Astrocyte (in vitro differentiated cells and primary cell): ENCODE results near the gene FZD7.

Experiments
- EZH2 ChIP-seq: IDR thresholded peaks from 2 replicates; pipeline ENCODE4 v1.6.1; 2012; ENCODE audit warnings: mild to moderate bottlenecking, low read length, inconsistent platforms; ENCODE audit not compliant: insufficient read depth
- TF ChIP-seq, protein P1 (sequence below): IDR thresholded peaks from 2 replicates; pipeline ENCODE4 v1.5.1; 2011; ENCODE audit warnings: low read depth, mild to moderate bottlenecking, inconsistent platforms, low read length, moderate library complexity; ENCODE audit not compliant: insufficient read depth

GRCh38 chr2:202033317-202034248 lies at the start of gene FZD7:
- TF ChIP-seq, protein P1, sequence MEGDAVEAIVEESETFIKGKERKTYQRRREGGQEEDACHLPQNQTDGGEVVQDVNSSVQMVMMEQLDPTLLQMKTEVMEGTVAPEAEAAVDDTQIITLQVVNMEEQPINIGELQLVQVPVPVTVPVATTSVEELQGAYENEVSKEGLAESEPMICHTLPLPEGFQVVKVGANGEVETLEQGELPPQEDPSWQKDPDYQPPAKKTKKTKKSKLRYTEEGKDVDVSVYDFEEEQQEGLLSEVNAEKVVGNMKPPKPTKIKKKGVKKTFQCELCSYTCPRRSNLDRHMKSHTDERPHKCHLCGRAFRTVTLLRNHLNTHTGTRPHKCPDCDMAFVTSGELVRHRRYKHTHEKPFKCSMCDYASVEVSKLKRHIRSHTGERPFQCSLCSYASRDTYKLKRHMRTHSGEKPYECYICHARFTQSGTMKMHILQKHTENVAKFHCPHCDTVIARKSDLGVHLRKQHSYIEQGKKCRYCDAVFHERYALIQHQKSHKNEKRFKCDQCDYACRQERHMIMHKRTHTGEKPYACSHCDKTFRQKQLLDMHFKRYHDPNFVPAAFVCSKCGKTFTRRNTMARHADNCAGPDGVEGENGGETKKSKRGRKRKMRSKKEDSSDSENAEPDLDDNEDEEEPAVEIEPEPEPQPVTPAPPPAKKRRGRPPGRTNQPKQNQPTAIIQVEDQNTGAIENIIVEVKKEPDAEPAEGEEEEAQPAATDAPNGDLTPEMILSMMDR, result no peak
- no peak for TF ChIP-seq EZH2
